Fibroblast of villous mesenchyme (primary cell): ENCODE measurements around the gene NOM1. TPM values are rescaled to one million over a fixed set of nuclear protein-coding genes. Genes with fewer than 3 reads are reported as not detected.
"Not testable (repeated sequence)": the region's sequence is repeated elsewhere in the genome, so short reads cannot be mapped to it uniquely, and the experiment has no call there.

Experiments used
- DNase-seq: peaks from one replicate; pipeline ENCODE4 v3.0.0-alpha.2; 2010; ENCODE audit warnings: low read depth
- H3K4me3 ChIP-seq: 2 replicates; pipeline ENCODE4 v1.5.1; 2011; ENCODE audit warnings: low read depth, mild to moderate bottlenecking, low read length
- CTCF ChIP-seq: IDR thresholded peaks from 2 replicates; pipeline ENCODE4 v1.5.1; 2012; ENCODE audit warnings: low read depth, mild to moderate bottlenecking, low read length; ENCODE audit not compliant: insufficient read depth
- total RNA-seq: library from RNA; depleted of rRNA; stranded (reverse); fragments of >200 nt; gene quantifications from 2 replicates; pipeline ENCODE4 v1.2.3, GENCODE V29; 2012

Gene NOM1
- total RNA-seq, 1 donor, result 19.0 TPM

GRCh38 chr7:156929789-156930539 lies 19.5 kb upstream of the NOM1 start:
- no peak for TF ChIP-seq CTCF
- no peak overlapping the region for H3K4me3 ChIP-seq

DNA sequence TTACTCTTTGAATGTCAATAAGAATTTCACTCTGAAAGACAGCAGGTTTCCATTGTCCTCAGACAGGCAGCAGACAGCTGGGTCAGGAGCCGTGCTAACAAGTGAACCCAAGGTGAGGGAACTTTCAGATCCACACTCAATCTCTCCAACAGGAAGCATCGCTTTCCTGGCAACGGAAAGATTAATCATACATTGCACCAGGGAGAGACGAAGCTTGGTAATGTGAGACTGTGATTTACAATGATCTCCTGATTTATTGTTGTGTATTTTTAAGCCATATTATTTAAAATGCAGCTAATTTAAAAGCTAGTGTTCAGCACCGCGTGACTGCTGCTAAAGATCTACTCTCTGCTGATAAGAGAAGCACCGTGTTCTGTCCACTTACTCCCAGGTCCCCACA lies 17.5 kb upstream of the NOM1 start:
- TF ChIP-seq CTCF, result no peak
- no peak for DNase-seq
- no peak overlapping the region for H3K4me3 ChIP-seq

More at GRCh38 chr7:156929789-156930539, 19.5 kb upstream of the NOM1 start:
- DNase-seq, result no peak

DNA sequence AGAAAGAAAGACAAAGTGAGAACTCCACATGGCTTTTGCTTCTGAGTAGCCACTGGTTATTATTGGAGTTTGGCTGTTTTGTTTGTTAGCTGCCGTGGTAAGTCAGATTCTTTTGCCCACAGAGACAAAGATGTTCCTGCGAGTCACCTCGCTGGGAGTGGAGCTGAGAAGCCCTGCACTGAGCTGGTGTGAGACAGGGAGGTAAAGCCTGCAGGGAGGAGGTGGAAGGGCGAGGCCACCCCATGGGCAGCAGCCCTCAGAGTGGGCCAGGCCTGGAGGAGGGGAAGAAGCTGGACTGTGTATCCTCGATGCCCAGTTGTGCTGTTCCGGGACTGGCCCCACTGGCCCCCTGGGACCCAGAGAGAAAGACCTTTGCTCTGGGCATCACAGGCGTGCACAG lies 14.3 kb upstream of the NOM1 start:
- TF ChIP-seq CTCF, result no peak
- no peak overlapping the region for H3K4me3 ChIP-seq
- no peak for DNase-seq

GRCh38 chr7:156936766-156937165 lies 12.7 kb upstream of the NOM1 start:
- H3K4me3 ChIP-seq, DNase-seq: not testable (repeated sequence)

GRCh38 chr7:156940421-156941122 lies 8.9 kb upstream of the NOM1 start:
- no peak overlapping the region for H3K4me3 ChIP-seq
- no peak for TF ChIP-seq CTCF
- no peak for DNase-seq

DNA sequence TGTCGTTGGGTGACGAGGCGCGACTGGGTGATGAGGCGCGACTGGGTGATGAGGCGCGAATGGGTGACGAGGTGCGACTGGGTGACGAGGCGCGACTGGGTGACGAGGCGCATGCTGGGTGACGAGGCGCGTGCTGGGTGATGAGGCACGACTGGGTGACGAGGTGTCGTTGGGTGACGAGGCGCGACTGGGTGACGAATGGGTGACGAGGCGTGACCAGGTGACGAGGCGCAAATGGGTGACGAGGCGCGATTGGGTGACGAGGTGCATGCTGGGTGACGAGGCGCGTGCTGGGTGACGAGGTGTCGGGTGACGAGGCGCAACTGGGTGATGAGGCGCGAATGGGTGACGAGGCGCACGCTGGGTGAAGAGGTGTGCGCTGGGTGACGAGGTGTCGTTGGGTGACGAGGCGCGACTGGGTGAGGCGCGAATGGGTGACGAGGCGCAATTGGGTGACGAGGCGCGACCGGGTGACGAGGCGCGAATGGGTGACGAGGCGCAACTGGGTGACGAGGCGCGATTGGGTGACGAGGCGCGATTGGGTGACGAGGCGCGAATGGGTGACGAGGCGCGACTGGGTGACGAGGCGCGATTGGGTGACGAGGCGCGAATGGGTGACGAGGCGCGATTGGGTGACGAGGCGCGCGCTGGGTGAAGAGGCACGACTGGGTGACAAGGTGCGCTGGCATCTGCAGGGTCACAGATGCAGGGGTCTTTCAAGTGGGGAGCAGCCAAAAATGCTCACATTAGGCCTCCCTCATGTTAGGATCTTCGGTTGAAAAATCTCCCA lies 7.9 kb upstream of the NOM1 start:
- DNase-seq, result no peak
- TF ChIP-seq CTCF, result no peak
- H3K4me3 ChIP-seq, result no peak overlapping the region

GRCh38 chr7:156942708-156943090 lies 6.8 kb upstream of the NOM1 start:
- DNase-seq, result no peak
- no peak for TF ChIP-seq CTCF
- H3K4me3 ChIP-seq, result no peak overlapping the region
